Measurements from ENCODE around the gene PTPN3.

- TF ChIP-seq CTCF (IDR thresholded peaks at IDR 0.05; ENCODE audit: low read depth, low read length, missing input control) (no peak), TAF1 (conservative IDR thresholded peaks at IDR 0.05) (no peak), HNF4G (IDR thresholded peaks at IDR 0.05) (no peak), RAD21 (IDR thresholded peaks at IDR 0.05) (no peak), ATF3 (IDR thresholded peaks at IDR 0.05) (no peak), MAX (IDR thresholded peaks at IDR 0.05) (no peak), FOXA1 (IDR thresholded peaks at IDR 0.05) (no peak), REST (IDR thresholded peaks at IDR 0.05) (no peak), SP1 (IDR thresholded peaks at IDR 0.05) (no peak), JUND (IDR thresholded peaks at IDR 0.05) (no peak), GABPA (IDR thresholded peaks at IDR 0.05 in 1 of 2, conservative IDR thresholded peaks at IDR 0.05 in 1 of 2) (no peak), ZBTB33 (IDR thresholded peaks at IDR 0.05) (no peak)
Measured at GRCh38 chr9:109474944-109475343, 23.2 kb downstream of the PTPN3 start.
